AG10803 (cell line): Measurements from ENCODE around the gene MZB1.
"Not testable (repeated sequence)": the region's sequence is repeated elsewhere in the genome, so short reads cannot be mapped to it uniquely, and the experiment has no call there.

Experiments used
- DNase-seq: peaks from one replicate; pipeline ENCODE4 v3.0.0; 2010; ENCODE audit warnings: low read depth
- H3K4me3 ChIP-seq: 2 replicates; pipeline ENCODE4 v1.5.1; 2011; ENCODE audit warnings: mild to moderate bottlenecking, low read length, control low read depth
- CTCF ChIP-seq: conservative IDR thresholded peaks from 2 replicates; pipeline ENCODE4 v1.5.1; 2011; ENCODE audit warnings: mild to moderate bottlenecking, low read length, control low read depth, inconsistent platforms

MZB1 gene

GRCh38 chr5:139358064-139358463 is 31.6 kb downstream of the MZB1 start:
- H3K4me3 ChIP-seq = no peak overlapping the region
- no peak for TF ChIP-seq CTCF
- no peak for DNase-seq

- not testable (repeated sequence) for H3K4me3 ChIP-seq, DNase-seq
Observed at GRCh38 chr5:139355900-139356299, 33.8 kb downstream of the MZB1 start.

- TF ChIP-seq CTCF = no peak
- no peak for DNase-seq
- H3K4me3 ChIP-seq = no peak overlapping the region
Observed at GRCh38 chr5:139354186-139354585, 35.5 kb downstream of the MZB1 start.

- not testable (repeated sequence) for DNase-seq, H3K4me3 ChIP-seq
Observed at GRCh38 chr5:139347863-139348262, 41.9 kb downstream of the MZB1 start.

- not testable (repeated sequence) for DNase-seq, H3K4me3 ChIP-seq
Observed at GRCh38 chr5:139345442-139345841, 44.3 kb downstream of the MZB1 start.

- TF ChIP-seq CTCF = no peak
Observed at GRCh38 chr5:139344177-139344576, 45.5 kb downstream of the MZB1 start.

GRCh38 chr5:139343476-139343875 is 46.2 kb downstream of the MZB1 start:
- DNase-seq = no peak
- TF ChIP-seq CTCF = no peak
- peak overlapping the region; percentile 100 for H3K4me3 ChIP-seq

More at GRCh38 chr5:139344177-139344576, 45.5 kb downstream of the MZB1 start:
- no peak for DNase-seq
- H3K4me3 ChIP-seq = no peak overlapping the region

GRCh38 chr5:139342423-139342723 is 47.3 kb downstream of the MZB1 start:
- no peak for DNase-seq
- no peak for TF ChIP-seq CTCF
- peak overlapping the region; percentile 100 for H3K4me3 ChIP-seq

- peak; percentile 71 for TF ChIP-seq CTCF
- H3K4me3 ChIP-seq = peak within 1 kb of the TSS; percentile 100
- peak; percentile 97 for DNase-seq
Observed at GRCh38 chr5:139341689-139342422, 47.9 kb downstream of the MZB1 start, which contains the start of gene PAIP2. Gene PAIP2 (plus strand): TSS chr5:139341854. CDS start chr5:139363785, 21,931 bp downstream.
